ENCODE measurements around the gene CEP104.
A peak's percentile ranks its signal among the peaks of the same experiment; 100 is the strongest.

Gene CEP104

GRCh38 chr1:3774946-3775489 lies 82.0 kb downstream of the CEP104 start:
- Mint-ChIP-seq H3K4me3 (peak overlapping the region; percentile 52), H3K36me3 (ENCODE audit: low read depth) (peaks cover 5% of the 10 kb centered on the region), H3K27me3 (ENCODE audit: low read depth, poor library complexity) (peaks cover 6% of the 10 kb centered on the region), H3K4me1 (peaks cover 47% of the 10 kb centered on the region), H3K9me3 (no peaks in the 10 kb centered on the region), H3K27ac (no peak overlapping the region)
- no peak for TF ChIP-seq CTCF (IDR thresholded peaks at IDR 0.05)
- no peak for DNase-seq

GRCh38 chr1:3774276-3774945 lies 82.6 kb downstream of the CEP104 start:
- DNase-seq = no peak
- Mint-ChIP-seq H3K9me3 (no peaks in the 10 kb centered on the region), H3K27ac (no peak overlapping the region), H3K4me3 (no peak overlapping the region), H3K36me3 (ENCODE audit: low read depth) (no peaks in the 10 kb centered on the region), H3K4me1 (peaks cover 47% of the 10 kb centered on the region), H3K27me3 (ENCODE audit: low read depth, poor library complexity) (peaks cover 6% of the 10 kb centered on the region)
- no peak for TF ChIP-seq CTCF (IDR thresholded peaks at IDR 0.05)

GRCh38 chr1:3773572-3774275 lies 83.3 kb downstream of the CEP104 start:
- no peaks in the 10 kb centered on the region for H3K9me3 Mint-ChIP-seq
- H3K27me3 Mint-ChIP-seq (ENCODE audit: low read depth, poor library complexity) = peaks cover 6% of the 10 kb centered on the region
- no peaks in the 10 kb centered on the region for H3K36me3 Mint-ChIP-seq (ENCODE audit: low read depth)
- TF ChIP-seq CTCF (IDR thresholded peaks at IDR 0.05) = no peak
- DNase-seq = no peak
- H3K27ac Mint-ChIP-seq = no peak overlapping the region
- H3K4me3 Mint-ChIP-seq = peak overlapping the region; percentile 62
- H3K4me1 Mint-ChIP-seq = peaks cover 47% of the 10 kb centered on the region

GRCh38 chr1:3772715-3773571 lies 84.1 kb downstream of the CEP104 start, which contains the start of gene SMIM1:
TSS of gene SMIM1 (plus strand) at chr1:3772749. CDS start at chr1:3775374, 2,625 bp downstream.
- no peaks in the 10 kb centered on the region for H3K36me3 Mint-ChIP-seq (ENCODE audit: low read depth)
- DNase-seq = peak; percentile 24
- H3K4me3 Mint-ChIP-seq = peak within 1 kb of the TSS; percentile 70

More at GRCh38 chr1:3772715-3773571, 84.1 kb downstream of the CEP104 start, which contains the start of gene SMIM1:
- no peaks in the 10 kb centered on the region for H3K9me3 Mint-ChIP-seq
- peaks cover 47% of the 10 kb centered on the region for H3K4me1 Mint-ChIP-seq
- no peak within 1 kb of the TSS for H3K27ac Mint-ChIP-seq
- TF ChIP-seq CTCF (IDR thresholded peaks at IDR 0.05) = no peak
- H3K27me3 Mint-ChIP-seq (ENCODE audit: low read depth, poor library complexity) = peaks cover 6% of the 10 kb centered on the region
